Stimulated activated CD8-positive, alpha-beta memory T cell treated with anti-CD3 and anti-CD28 coated beads, Interleukin-7, amount 100 ng/mL, for 24 hours (primary cell): Measurements from ENCODE around the gene MUS81.
"Not testable (repeated sequence)": the region's sequence is repeated elsewhere in the genome, so short reads cannot be mapped to it uniquely, and the experiment has no call there.

Experiments used
- DNase-seq: peaks from one replicate; pipeline ENCODE4 v3.0.0-alpha.2; 2020; ENCODE audit warnings: low read depth

MUS81 gene, protein sequence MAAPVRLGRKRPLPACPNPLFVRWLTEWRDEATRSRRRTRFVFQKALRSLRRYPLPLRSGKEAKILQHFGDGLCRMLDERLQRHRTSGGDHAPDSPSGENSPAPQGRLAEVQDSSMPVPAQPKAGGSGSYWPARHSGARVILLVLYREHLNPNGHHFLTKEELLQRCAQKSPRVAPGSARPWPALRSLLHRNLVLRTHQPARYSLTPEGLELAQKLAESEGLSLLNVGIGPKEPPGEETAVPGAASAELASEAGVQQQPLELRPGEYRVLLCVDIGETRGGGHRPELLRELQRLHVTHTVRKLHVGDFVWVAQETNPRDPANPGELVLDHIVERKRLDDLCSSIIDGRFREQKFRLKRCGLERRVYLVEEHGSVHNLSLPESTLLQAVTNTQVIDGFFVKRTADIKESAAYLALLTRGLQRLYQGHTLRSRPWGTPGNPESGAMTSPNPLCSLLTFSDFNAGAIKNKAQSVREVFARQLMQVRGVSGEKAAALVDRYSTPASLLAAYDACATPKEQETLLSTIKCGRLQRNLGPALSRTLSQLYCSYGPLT

DNA sequence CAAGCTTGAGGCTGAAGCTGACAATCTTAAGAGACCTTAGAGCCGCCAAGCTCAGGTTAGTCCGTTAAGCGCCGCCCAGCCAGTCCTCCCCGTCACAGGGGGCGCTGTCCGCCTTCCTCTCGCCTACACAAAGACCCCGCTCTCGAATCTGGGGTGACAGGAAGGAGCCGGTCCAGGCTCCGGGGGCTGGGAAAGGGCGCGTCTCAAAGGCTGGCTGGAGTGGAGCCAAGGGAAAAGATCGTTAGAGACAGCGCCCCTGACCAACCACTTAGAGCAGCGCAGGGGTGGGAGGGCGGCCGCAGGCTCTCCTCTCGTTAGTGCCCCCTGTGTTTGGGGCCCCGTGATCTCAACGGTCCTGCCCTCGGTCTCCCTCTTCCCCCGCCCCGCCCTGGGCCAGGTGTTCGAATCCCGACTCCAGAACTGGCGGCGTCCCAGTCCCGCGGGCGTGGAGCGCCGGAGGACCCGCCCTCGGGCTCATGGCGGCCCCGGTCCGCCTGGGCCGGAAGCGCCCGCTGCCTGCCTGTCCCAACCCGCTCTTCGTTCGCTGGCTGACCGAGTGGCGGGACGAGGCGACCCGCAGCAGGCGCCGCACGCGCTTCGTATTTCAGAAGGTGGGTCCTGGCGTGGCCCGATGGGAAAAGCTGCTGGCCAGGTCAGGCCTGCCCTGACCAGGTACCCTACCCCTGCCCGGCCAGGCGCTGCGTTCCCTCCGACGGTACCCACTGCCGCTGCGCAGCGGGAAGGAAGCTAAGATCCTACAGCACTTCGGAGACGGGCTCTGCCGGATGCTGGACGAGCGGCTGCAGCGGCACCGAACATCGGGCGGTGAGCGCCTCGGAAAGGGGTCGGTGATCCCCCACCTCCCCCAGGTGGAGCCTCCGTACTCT lies at the start of gene MUS81:
MUS81 (plus strand) TSS at position 156 of the 887 bp plus-strand sequence; CDS start at position 477, 321 bp downstream.
- DNase-seq = peak; percentile 96

DNA sequence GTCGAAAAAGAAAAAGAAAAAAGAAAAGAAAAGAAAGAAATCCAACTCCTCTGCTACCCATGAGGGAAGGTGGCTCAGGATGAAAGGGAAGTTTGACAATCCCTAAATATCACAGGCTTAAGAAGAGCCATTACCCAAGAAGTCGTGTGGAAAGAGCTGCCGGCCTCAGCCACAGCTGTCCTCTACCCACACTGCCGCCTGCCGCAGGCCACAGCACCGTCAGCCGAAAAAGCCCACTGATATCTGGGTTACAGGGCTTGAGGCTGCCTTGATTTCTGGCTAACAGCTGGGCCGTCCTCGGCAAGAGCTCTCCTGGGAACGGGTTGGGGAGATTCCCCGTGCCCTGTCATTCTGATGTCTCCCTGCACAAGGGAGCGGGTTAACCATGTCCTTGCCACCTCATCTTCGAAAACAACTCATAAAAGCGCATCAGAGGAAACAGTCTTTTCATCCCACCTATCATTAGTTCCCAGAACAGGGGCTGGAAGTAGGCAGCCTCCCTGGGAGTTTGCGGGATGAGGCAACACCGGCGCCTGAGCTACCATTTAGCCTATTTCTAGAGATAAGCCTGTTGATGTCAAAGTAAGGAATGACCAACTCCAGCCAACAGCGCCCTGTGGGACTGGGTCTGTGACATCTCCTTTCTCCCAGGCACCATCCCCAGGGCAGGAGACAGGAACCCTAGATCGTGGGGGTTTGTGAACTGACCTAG lies 48.3 kb upstream of the MUS81 start:
- no peak for DNase-seq

DNA sequence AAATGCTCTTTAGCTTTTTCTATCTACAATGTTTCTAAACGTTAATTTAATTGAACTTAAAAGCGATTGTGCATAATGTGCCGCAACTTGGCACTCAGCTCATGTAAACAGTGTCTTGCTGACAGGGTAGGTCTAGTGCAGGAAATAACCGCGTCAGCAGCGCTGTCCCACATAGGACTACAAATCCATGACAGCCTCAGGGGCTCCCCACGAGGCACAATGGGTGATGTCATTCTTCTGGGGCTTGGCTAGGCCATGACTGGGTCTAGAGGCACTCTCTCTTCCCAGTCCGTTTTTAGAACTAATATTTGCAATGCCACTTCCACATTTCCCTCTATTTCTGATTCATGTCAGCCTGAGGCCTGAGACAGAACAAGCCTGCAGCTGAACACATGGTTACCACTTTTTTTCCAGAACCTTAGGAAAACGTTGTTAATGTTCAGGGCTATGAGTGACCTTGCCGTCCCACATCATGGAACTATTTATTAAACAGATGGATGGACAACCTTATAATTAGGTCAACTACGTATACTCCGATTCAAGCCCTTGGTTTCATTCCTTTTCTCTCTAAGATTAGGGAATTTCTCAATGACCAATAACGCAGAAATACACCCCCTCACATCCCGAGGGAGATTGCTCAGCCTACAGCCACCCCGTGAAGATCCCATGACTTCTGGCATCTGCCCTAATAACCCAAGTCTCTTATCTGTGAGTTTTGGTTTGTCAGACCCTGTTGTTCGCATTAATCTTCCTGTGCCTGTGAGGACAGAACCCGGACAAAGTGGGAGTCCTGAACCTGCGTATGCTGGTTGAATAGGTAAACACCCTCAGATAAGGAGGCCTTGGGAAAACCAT lies 45.9 kb upstream of the MUS81 start:
- DNase-seq = no peak

DNA sequence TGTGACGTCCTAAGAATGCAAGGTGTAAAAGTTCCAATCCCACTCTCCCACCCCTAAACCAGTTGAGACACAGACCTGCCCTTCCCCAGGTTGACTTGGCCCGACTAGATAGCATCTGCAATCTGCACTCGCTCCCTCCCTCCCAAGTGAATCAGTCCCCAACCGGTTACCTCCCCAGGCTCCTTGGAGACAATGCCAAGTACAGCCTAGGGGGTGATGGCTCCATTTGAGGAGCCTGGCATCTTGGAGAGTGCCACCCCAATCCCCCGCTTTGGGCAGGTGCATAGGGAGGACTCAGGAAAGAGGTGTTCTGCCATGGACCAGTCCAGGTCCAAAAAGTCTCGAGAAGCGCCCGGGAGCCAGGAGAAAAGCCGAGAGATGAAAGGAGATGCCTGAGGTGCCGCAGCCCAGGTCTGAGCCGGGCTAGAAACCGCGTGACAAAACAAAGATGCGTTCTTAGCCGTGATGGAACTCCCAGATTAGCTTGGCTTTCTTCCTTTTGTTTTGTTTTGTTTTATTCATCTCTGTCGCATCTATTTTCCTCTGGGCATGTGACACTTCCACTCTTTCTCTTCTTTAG lies 45.2 kb upstream of the MUS81 start:
- DNase-seq = no peak

DNA sequence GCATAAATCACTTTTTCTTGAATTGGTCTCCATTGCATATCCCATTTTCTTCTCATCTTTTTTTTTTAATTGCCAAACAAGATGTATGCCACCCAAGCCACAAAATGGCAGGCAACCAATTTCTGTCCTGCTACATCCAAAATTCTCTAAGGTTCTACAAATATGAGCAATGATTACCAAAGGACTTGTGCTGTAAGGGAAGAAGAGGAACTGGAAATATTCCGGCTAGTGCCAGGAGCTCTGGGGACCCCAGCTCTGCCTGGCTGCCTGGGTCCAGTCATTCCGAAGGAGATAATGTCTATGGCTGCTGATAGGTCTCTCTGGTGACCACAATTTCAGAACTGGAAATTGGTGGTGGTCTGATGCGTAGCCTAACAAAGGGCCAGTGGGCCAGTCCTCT lies 43.5 kb upstream of the MUS81 start:
- DNase-seq = no peak

DNA sequence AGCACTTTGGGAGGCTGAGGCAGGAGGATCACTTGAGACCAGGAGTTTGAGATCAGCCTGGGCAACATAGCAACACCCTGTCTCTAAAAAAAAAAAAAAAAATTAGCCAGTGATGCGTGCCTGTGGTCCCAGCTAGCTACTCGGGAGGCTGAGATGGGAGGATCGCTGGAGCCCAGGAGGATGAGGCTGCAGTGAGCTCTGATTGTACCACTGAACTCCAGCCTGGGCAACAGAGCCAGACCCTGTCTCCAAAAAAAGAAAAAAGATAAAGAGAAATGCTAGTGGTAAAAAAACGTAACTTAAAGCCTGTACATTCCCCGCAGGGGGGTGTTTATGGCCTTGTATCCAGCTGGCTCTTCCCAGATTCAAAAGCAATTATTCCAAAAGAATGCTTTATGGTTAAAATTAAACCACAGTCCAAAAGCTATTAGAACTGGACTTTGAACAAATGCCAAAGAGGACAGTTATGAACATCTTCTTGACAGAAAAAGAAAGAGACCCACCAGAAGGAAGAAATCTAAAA lies 42.9 kb upstream of the MUS81 start:
- DNase-seq = no peak

DNA sequence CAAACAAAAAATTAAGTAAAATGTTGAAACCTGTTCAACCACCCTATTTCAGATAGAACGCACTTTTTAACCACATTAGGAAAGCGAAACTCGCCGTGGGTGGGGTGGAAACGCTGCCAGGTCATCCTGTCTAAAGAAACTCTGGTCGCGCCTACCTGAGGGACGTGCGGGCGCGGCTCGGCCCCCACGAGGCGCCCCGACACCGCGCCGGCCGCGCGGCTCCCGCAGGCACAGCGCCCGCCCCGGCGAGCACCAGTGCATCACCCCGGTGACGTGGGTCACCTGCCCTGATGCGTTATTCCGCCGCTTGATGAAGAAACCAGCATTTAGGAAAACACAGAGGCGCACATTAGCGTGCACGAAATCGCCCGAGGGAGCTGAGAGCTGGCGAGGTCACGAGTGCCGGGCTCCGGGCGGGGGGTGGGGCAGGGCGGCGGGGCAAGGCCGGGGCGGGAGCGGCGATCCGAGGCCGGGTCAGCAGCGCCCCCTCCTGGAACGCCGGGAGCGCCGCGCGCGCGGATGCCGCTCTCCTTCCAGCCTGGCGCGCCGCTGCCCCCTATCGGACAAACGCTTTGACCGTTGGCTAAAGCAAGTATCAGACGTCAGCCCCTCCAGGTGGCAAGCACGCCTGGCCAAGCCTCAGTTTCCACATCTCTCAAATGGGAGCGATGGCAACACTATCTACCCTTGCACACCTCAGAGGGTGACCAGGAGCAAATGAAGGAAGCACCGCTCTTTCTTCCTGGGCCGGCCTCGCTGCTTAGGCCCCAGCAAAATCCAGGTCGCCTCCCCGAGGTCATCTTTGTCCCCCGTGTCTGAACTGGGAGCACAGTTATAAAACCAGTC lies 42.2 kb upstream of the MUS81 start:
- DNase-seq = peak; percentile 96

DNA sequence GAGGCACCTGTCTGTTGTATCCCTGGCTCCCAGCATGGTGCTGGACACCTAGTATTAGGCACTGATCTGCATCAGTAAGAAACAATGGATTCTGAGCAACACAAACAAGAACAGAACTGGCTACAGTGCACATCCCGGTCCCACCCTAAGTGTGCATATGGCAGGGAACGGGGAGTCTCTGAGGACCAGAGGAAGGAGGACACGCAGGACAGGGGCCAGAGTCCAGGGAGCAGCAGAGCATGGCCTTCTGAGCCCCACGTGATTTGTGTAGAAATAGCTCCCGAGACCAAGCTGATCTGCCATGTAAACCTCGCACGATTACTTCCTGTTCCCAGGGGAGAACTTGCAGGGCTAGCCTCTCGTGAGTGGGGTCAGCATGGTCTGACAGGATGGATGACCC lies 39.1 kb upstream of the MUS81 start:
- DNase-seq = no peak

DNA sequence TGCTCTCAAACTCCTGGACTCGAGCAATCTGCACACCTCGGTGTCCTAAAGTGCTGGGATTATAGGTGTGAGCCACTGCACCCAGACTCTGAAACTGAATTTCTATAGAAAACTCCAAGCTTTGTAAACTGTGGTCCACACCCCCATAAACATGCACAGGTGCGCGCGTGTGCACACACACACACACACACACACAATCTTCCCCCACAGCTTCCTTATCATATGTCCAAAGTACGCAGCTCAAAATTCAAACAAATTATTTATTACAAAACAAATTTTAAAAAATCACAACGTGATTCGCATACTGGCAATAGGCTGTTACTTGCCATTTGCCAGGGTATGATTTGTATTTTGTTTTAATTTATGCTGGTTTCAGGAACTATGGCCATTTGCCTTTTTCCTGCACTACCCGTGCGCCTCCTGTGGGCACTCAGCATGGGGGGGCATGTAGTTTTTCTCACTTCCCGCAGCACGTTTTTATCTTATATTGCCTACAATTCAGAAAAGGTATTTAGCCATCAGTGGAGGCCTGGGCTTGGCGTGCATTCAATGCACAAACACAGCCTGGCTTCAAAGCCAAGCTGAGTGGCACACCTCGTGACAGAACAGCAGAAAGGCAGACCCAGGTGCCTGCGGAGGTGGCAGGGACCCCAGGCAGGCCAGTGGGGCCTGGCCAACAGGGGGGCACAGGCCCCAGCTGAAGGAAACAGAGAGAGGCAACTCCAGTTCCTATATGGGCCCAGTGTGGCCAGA lies 37.3 kb upstream of the MUS81 start:
- no peak for DNase-seq

DNA sequence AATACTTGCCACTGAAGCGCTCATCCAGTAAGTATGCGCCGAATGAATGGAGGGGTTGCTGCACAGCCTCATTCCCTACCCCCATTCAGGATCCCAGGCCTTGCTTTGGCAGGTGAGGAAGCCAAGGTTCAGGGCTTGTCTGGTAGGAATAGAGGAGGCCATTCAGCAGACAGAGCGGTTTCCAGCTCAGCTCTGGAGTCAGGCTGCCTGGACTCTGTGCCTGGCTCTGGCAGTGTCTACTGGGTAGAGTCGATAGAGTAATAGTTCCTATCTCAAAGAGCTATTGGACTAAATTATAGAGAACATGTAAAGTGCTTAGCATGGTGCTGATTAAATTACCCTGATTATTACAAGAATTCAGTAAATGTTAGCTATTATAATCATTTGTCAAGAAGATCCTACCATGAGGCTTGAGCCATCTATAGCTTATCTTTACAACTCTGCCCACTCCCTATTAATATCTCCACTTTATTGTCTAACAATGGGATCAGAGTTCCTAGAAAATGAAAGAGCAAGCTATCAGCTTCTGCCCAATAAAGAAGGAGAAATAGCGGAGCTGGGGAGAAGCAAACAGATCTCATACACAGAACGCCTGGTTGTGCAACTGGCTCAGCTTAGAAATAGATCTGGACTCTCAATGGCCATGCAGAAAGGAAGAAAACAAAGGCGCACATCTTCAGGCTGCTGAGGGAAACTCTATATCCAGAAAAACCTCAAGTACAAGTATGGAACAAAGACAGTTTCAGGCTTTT lies 33.1 kb upstream of the MUS81 start:
- DNase-seq = no peak

DNA sequence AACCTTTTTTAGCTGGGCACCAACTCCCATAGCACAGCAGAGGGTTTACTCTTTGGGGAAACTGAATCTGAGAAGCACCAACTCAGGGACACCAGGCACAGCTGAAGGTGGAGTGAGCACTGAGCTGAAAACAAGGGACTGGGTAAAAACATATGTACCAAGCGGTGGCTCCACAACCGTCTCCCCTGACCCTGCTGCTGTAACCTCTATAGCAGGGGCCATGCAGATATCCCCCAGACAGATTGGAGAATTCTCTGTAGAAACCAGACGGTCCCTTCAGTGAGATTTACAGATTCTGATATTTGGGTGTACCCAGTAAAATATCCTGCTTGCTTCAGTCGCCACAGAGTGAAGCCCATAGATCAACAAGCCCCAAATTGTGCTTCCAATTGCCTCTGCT lies 30.8 kb upstream of the MUS81 start:
- no peak for DNase-seq

DNA sequence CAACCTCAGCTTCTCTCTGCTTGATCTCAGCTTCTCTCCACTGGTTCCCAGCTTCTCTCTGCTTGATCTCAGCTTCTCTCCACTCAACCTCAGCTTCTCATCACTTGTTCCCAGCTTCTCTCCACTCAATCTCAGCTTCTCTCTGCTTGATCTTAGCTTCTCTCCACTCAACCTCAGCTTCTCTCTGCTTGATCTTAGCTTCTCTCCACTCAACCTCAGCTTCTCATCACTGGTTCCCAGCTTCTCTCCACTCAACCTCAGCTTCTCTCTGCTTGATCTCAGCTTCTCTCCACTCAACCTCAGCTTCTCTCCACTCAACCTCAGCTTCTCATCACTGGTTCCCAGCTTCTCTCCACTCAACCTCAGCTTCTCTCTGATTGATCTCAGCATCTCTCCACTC lies 28.0 kb upstream of the MUS81 start:
- not testable (repeated sequence) for DNase-seq

DNA sequence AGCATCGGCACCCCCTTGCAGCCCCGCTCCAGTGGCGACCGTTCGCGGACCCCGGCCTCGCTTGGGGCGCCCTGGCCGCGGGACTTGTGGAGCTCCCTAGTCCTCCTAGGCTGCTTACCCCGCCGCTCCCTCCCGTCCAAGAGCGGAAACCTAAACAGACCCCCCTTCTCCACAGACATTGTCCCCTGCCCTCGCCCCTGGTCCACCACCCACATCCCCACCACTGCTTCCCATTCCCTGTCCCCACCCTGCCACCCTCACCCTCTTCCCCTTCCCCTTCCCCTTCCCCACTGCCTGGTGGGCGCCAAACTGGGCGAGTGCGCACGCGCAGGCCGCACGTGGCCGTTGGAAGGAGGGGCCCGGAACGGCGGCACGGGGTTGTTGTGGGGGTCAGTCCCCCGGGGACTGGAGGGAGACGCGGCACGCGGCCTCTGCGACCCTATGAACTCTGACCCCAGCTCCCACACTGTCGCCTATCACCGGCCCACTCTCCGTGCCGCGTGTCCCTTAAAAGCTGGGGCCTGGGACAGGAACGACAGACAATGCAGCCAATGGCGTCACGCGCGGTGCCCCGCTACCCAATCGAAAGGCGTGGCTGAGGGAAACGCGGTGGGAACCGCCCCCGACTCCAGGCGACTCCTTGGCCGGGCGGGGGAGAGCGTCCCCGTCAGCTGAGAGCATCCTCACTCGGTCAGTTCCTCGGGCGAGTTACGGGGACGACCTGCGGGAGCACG lies 26.8 kb upstream of the MUS81 start, which contains the start of gene SNX32:
SNX32 (plus strand) TSS at position 667 of the 734 bp plus-strand sequence. CDS start 103 bp downstream, outside the sequence.
- DNase-seq = peak; percentile 88

DNA sequence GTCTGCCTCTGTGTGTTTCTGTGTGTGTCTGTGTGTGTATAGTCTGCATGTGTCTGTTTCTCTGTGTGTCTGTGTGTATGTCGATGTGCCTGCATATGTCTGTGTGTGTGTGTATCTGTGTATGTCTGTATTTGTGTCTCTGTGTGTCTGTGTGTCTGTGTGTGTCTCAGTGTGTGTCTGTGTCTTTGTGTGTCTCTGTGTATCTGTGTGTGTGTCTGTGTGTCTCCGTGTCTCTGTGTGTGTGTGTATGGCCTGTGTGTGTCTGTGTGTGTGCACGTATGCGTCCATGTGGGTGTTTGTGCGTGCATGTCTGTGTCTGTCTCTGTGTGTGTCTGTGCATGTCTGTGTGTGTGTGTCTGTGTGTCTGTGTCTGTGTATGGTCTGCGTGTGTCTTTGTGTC lies 26.0 kb upstream of the MUS81 start:
- DNase-seq = no peak

DNA sequence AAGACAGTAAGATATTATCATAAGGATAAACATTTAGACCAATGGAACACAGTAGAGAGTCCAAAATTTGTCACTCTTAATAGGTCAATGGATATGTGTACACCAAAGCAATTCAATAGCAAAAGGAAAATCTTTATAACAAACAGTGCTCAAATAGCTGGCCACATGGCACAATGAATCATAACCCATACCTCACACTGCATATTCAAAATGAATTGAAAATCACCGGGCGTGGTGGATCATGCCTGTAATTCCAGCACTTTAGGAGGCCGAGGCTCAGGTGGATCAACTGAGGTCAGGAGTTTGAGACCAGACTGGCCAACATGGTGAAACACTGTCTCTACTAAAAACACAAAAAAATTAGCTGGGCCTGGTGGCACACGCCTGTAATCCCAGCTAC lies 18.1 kb upstream of the MUS81 start:
- no peak for DNase-seq

DNA sequence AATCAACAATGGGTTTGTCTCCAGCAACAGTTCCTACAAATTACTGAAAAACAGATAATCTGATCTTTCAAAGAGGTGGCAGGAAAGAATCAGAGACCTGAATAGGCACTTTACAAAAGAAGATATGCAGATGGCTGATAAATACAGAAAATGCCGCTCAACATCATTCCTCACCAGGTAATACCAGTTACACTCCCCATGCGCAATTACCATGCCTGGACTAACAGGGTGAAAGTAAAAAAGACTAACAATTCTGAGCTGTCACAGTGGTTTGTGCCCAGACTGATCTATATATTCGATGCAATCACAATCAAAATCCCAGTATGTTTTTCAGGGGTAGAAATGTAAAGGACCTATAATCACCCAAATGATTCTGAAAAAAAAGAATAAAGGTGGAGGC lies 16.4 kb upstream of the MUS81 start:
- no peak for DNase-seq

DNA sequence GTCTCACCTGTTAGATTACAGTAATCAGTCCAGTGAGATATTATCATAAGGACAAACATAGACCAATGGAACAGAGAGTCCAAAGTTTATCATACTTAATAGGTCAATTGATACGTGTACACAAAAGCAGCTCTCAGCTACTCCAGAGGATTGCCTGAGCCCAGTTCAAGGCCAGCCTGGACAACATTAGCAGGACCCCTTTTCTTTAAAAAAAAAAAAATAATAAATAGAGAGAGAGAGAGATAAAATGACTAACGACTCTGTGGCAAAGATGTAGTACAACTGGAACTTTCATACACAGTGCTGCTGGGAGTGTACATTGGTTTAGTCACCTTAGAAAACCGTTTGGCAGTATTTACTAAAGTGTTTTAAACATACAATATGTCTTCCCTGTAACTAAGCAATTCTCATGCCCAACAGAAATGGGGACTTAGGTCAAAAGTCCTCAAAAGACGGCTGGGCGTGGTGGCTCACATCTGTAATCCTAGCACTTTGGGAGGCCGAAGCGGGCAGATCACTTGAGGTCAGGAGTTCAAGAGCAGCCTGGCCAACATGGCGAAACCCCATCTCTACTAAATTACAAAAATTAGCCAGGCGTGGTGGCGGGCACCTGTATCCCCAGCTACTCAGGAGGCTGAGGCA lies 15.9 kb upstream of the MUS81 start:
- DNase-seq = no peak
